Measurements from ENCODE around the gene DOCK11.

DNA sequence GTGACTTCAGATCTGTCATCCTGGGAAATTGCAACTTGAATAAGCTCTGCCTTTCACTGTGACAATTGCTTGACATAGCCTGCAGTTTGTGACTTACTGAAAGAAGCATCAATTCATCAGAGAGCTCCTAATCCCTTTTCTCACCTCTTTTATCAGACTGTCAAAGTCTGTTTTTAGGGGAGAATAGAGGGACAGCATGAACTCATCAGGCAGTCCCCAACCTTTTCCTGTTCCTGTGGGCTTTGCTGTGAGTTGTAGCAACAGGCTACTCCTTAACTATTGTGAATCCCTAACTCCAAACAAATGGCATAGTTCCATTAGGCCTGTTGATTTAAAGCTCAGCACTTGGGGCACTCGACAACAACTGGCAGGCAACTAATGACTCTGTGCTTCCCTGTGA is 64.9 kb downstream of the DOCK11 start:
- TF ChIP-seq, protein P1, sequence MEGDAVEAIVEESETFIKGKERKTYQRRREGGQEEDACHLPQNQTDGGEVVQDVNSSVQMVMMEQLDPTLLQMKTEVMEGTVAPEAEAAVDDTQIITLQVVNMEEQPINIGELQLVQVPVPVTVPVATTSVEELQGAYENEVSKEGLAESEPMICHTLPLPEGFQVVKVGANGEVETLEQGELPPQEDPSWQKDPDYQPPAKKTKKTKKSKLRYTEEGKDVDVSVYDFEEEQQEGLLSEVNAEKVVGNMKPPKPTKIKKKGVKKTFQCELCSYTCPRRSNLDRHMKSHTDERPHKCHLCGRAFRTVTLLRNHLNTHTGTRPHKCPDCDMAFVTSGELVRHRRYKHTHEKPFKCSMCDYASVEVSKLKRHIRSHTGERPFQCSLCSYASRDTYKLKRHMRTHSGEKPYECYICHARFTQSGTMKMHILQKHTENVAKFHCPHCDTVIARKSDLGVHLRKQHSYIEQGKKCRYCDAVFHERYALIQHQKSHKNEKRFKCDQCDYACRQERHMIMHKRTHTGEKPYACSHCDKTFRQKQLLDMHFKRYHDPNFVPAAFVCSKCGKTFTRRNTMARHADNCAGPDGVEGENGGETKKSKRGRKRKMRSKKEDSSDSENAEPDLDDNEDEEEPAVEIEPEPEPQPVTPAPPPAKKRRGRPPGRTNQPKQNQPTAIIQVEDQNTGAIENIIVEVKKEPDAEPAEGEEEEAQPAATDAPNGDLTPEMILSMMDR (IDR thresholded peaks at IDR 0.05; ENCODE audit: low read length), result no peak
- TF ChIP-seq EZH2 (IDR thresholded peaks at IDR 0.05; ENCODE audit: borderline replicate concordance, low read length), result no peak
